ACHN (cell line): ENCODE data around the gene CNTNAP2.
"Not testable (repeated sequence)": the region's sequence is repeated elsewhere in the genome, so short reads cannot be mapped to it uniquely, and the experiment has no call there.

Experiments used
- DNase-seq: peaks from one replicate; pipeline ENCODE4 v3.0.0-alpha.2; 2015
- in situ Hi-C: cut with HindIII; loops from 2 replicates; pipeline ENCODE4 v1.10.0; 2017; ENCODE audit warnings: low sequenced_read_pairs, low pct_ligation_motif_present, low pct_unique_long_range_greater_than_20kb

CNTNAP2 gene

DNA sequence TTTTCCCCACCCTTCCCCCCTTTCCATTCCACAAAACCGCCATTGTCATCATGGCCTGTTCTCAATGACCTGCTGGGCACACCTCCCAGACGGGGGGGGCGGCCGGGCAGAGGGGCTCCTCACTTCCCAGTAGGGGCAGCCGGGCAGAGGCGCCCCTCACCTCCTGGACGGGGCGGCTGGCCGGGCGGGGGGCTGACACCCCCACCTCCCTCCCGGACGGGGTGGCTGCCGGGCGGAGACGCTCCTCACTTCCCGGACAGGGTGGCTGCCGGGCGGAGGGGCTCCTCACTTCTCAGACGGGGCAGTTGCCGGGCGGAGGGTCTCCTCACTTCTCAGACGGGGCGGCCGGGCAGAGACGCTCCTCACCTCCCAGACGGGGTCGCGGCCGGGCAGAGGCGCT, 1685.2 kb downstream of the CNTNAP2 start:
- in situ Hi-C loops, DNase-seq: not testable (repeated sequence)

DNA sequence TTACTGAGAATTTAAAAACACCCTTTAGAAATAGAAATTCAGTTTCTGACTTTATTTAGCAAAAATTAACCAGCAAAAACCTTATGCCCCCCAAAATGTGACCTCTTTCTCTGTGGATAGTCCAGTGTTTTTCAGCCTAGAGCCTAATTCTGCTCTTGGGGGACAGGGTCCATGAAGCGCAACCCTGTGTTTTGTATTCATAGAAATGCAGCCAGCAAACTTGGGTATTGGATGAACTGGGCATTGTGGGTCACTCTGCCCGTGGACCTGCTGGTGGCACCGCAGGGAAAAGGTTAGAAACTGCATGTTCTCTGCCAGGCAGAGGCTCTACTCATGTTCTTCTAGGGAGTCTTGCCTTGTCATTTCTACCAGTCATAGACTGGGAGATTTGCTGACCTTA, 1686.5 kb downstream of the CNTNAP2 start:
- in situ Hi-C loops: no loop called here
- no peak for DNase-seq

DNA sequence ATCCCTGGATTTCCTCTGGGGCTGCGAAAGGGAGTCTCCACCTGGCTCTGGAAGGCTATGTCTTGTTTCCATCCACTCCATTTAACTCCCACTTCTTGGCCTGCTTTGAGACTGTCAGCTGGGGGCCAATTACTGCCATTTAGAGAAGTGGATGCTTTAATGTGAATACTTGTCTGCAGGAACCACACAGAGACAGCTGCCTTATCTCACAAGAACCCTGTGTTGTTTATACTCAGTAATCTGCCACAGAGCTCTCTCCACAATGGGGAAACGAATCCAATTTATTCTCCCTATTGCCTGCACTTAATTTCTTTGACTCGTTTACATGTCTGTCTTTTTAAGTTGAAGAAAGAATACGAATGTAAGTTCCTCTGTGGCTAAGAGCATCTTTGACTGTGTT, 1687.0 kb downstream of the CNTNAP2 start:
- DNase-seq: no peak
- in situ Hi-C loops: no loop called here

DNA sequence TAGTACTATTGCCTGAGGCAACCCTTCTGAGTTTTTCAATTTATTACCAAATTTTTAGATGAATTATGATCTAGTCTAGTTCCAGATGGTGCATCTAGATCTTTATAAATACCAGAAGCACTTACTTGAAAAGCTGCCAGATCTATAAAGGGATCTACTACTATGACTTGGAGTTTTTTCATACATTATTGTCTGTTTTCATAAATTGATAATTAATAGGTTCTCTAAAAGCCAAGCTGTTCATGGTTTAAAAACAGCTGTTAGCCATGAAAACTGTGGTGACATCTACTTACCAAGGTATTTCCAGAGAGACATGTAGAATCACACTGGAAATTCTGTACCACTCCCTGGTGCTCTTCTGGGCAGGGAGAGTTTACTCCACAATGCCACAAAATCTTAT, 1687.4 kb downstream of the CNTNAP2 start:
- in situ Hi-C loops: no loop called here

DNA sequence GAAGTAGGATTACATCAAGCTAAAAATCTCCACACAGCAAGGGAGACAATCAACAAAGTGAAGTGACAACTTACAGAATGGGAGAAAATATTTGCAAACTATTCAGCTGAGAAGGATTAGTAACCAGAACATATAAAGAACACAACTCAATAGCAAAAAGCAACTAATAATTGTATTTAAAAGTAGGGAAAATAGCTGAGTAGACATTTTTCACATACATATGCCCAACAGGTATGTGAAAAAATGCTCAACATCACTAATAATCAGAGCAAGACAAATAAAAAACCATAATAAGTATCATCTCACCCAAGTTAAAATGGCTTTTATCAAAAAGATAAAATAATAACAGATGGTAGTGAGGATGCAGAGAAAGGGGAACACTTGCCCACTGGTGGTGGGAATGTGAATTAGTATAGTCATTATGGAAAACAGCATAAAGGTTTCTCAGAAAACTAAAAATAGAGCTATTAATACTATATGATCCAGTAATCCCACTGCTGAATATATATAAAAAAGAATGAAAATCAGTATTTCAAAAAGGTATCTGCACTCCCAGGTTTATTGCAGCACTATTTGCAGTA, 1689.5 kb downstream of the CNTNAP2 start:
- in situ Hi-C loops: no loop called here
- no peak for DNase-seq

More for the DNA sequence above, 1687.4 kb downstream of the CNTNAP2 start:
- DNase-seq: no peak

DNA sequence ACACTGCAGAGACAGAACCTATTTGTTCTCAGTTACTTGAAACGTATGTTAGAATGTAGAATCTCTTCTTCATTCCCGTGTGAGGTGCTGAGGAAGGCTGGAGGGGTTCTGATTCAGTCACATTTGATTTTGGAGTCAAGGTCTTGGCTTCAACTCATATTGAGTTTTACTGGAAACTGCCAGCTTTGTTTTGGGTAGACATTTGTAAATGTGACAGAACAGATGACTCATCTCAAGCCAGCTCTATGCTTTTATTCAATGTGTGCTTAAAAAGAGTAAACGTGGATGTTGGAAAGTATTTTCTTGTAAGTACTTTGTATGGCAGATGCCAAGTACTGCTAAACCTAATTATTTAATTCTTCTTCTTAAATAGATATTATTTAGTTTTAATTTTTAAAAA, 1693.2 kb downstream of the CNTNAP2 start:
- DNase-seq: no peak
- in situ Hi-C loops: no loop called here

DNA sequence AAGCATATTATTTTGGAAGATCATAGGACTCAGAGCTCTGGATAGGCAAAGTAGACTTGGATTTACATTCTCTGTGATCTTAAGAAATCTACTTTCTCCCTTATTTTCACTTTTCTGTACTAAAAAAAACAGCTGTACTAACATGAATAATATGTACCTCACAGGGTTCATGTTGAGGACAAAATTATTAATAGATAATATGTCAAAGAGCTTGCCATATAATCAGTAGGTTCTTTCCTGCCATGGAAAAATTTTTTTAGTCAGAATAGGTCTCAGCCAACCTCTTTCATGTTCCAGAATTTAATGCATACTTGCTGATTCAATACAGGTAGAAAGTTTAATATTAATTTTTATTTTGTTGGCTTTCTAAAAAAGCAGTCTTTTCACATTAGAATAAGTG, 1693.7 kb downstream of the CNTNAP2 start:
- no peak for DNase-seq
- in situ Hi-C loops: no loop called here

DNA sequence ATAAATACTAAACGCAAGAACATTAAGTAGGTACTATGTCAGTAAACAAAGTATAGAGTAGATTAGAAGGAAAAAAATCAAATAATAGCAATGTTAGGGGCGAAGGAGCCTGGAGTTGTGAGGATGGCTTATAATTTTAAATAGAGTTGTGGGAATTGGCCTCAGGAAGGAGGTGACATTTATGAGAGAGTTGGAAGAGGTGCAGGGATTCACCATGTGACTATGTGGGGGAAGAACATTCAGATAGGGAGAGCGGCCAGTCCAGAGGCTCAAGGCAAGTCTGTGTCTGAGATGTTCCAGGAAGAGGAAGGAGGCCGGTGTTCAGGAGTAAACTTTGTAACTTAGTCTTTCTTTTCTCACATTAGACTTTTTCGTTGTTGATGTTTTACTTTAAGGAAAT, 1695.3 kb downstream of the CNTNAP2 start:
- in situ Hi-C loops: no loop called here
- DNase-seq: no peak

DNA sequence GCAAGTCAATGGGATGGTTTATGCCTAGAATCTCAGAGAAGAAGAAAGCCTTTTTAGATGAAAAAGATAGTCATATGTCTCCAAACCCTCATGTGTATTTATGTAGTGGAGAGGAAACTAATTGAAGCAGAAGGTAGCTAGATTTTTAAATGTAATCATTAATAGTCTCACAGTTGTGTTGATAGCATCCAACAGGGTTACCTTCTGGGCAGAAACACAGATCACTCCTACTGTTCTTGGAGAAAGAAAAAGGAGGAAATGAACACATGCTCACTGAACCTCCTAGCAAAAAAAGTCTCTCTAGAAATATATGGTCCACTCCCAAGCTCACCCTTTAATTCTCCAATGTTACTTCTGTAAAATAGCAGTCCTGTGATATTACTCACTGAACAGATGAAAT, 1696.7 kb downstream of the CNTNAP2 start:
- no peak for DNase-seq
- in situ Hi-C loops: no loop called here

DNA sequence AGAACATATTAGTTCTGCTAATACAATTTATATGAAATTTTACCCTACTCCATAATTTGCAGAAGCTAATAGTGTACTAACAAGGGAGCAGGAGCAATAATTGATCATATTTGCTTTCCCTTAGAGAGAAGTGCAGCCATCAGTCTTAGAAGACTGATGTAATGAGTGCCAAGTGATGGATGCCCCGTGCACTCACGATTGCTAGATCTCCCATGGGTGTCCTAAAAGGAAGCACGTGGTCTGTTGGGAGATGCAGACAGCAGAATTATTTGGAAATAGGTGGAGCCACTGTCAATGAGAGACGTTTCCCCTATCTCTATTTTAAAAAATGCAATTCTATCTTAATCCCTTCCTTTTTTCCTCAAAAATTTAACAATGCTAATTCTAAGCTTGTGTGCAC, 1701.7 kb downstream of the CNTNAP2 start:
- in situ Hi-C loops: no loop called here
- DNase-seq: no peak

DNA sequence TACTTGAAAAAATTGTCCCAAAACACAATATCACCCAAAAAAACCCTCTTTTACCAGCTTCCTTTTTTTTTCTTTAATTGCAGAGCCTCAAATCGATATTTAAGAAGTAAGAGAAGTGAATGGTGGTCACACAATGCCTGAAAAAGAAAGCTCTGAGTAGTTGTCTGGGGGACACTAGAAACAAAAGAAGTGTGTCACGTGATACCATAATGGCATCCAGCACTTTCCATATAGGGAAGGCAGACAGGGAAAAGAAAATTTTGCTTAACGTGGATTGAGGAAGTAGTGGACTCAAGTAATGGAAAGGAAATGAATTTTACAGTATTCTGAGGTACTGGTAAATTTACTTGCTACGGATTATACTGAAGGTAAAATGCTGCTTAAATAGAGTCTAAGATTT, 1708.1 kb downstream of the CNTNAP2 start:
- in situ Hi-C loops: no loop called here
- DNase-seq: no peak

DNA sequence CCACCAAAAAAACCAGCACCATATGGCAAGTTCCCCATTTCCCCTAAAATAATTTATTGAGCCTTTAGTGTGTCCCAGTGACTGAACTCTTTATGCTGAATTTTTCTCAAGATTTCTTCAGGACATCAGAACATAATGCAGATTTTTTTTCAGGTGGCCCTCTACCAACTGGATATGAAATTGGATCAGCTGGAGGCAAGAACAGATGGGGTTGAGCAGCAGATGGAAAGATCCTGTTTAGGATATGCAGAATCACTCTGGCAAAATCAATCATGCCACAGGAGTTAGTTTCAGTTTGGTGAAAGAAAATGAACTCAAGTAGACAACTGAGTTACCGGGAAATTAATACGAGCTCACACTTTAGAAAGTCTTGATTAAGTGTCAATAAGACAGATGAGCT, 1712.4 kb downstream of the CNTNAP2 start:
- no peak for DNase-seq
- in situ Hi-C loops: no loop called here

DNA sequence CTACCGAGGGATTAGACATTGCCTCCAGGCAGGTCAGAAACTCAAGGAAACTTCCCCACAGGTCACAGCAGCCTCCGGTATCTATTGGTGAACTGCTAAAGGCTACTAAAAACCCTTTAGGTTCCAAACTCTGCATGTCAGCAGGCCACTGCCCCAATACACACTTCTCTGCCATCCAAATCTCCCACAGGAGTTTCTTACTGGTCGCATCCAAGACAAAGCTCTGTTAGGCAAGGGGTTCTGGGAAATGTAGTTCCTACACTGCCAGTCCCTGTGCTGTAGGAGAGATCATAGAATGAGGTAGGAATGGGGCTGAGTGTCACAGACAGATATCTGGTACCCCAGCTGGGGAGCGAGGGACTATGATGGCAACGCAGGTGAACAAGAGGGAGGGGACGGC, 1717.0 kb downstream of the CNTNAP2 start:
- in situ Hi-C loops: no loop called here
- no peak for DNase-seq

DNA sequence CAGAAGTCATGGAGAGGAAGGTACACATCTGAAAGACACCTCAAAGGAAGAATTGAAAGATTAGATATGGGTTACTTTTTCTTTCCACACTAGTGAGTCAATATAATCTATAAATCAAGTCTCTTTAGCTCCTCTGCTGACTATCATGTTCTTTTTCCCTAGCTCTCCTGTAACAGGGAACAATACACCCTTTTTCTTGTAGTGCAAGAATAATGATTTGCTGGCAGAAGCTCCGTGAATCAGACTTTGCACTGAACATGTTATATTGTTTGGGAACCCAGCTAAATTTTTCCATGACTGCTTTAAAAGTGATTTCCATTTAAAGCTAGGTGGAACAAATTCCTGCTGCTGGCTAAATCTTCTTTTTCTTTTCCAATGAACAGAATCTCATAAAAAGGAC, 1717.4 kb downstream of the CNTNAP2 start:
- no peak for DNase-seq
- in situ Hi-C loops: no loop called here

DNA sequence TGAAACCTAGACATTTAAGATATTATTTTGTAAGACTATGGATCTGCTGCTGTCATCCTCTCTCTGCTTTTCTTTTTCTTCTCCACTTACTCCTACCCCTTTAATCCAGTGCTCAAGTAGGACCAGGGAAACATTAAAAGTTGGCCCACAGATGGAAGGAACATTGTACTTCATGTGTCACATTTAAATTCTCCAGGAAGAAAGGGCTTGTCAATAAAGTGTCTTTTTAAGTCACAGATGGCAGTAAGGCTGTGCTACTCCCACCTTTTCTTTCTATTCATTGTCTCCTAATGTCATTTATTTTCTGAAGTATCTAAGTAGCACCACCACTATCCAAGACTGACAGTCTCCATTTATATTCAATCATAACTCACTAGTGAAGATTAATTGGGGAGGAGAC, 1736.2 kb downstream of the CNTNAP2 start:
- in situ Hi-C loops: no loop called here
- DNase-seq: no peak

DNA sequence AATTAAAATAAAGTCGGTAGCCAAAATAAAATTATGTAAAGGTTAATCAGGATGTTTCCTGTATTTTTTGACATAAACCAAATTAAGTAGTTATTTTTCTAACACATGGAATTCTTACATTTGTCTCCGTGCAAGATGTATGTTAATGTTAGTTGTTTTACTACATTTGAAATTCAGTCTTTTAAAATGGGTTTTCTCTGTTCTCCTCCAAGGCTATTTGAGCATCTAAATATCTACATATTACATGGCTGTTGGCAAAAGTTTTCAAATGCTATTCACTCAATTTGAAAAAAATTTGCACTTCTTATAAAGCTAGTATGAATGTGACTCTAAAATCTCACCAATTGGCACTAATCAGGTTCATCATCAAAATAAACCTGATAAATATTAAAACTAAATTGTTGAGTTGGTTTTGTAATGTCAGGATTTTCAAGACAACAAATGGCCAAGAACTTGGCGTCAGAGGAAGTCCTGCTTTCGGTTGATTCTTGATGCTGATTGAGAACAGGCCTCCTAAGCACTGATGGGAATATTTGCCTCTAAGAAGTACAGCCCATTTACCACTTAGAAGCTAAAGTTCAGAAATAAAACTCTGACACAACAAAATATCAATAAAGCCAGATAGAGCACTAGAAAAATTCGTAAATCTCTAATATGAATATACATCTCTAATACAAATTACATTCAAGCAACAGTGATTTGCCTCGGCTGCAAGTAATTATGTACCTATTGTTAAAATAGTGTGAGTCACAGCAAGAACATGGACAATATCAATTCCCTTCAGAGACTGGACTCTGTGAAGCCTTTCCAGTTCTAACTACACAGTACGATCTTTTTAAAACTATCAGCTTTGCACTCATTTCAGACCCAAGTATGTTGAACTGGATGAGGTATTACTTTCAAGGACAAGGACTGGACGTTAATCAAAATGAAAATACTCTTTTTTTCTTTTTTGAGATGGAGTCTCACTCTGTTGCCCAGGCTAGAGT, 1740.8 kb downstream of the CNTNAP2 start:
- no peak for DNase-seq
- in situ Hi-C loops: no loop called here

DNA sequence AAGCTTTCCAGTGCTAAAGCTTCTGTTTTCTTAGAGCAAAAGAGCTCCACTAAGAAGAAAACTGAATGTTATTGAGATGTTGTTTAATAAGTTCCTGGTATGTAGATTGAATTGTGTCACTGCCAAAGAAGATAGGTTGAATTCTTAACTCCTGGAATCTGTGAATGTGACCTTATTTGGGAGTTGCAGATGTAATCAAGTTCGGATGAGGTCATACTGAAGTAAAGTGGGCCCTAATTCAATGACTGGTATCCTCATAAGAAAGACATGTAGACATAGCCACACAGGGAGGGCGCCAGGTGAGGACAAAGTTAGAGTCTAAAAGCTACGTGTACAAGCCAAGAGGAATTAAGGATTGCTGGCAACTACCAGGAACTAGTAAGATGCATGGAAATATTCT, 1741.8 kb downstream of the CNTNAP2 start:
- no peak for DNase-seq
- in situ Hi-C loops: no loop called here

DNA sequence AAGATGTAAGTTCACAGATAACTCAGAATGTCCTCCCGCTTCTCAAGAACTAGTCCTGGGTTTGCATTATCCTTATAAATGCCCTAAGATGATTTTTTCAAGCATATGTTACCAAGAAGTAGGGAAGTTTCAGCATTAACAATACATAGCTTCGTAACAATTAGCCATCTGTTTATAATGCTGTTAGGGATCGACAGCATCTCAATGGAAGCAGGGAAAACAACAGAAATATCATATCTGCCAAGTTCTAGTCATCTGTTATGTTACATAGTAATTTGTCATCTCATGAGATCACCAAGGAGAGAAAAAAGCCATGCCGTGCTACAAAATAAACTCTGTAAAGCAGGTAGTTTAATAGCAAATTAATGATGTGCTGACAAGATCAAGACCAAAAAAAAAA, 1742.4 kb downstream of the CNTNAP2 start:
- no peak for DNase-seq
- in situ Hi-C loops: no loop called here

DNA sequence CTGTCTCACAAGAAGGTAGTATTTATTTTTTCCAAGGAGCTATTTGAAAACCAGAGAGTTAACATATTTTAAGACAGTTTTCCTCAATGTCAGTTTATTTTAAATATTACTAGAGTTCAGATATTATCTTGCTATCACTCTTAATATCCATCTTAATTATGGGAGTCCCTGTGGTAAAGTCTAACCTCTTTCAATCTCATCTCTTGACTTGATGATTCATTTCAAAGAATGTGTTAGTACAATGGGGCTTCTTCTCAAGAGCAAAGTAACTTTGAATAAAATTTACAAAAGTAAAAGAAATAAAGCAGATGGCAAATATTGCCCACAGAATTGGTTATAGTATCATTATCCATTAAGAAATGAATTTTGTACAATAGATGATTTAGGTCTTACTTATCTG, 1742.9 kb downstream of the CNTNAP2 start:
- in situ Hi-C loops: no loop called here
- no peak for DNase-seq

DNA sequence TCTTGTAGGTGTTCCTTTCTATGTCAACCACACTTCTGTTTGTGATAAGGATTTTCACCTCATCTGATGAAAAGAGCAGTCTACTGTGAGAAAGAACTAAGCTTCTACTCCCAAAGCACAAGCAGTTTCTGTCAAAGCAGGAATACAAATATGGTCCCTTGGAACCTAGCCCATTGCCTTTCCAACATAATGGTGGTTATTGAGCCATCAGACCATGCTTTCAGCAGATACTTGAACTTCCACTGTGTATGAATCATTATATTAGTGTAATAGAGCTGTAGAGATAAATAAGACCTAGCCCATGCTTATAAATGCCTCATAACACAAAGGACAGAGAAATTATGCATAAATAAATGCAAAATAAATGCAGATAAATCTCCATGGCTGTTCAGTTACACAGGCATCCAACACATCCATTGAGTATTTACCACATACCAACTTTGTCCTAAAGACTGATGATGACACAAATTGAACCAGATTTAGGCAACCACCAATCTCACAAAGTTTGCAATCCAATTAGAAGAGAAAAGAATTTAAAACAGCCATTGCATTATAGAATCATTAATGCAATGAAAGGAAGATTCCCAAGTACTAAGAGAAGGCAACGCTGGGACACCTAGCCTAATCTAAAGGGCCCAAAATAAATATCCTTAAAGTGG, 1744.6 kb downstream of the CNTNAP2 start:
- DNase-seq: no peak
- in situ Hi-C loops: no loop called here
